DND-41 (cell line): Measurements from ENCODE around the gene SLC7A1.

Experiments
- ATAC-seq: fragments of 200-7000 bp; cut with Tn5 transposase; 3 replicates; pipeline ENCODE4 v1.9.1; 2021; ENCODE audit warnings: low read depth; ENCODE audit not compliant: insufficient read depth
- DNase-seq: peaks from one replicate; pipeline ENCODE4 v3.0.0-alpha.2; 2020
- H2AFZ ChIP-seq: 2 replicates; pipeline ENCODE4 v1.6.0; 2012; ENCODE audit warnings: low read depth, low read length
- H3K27ac ChIP-seq: 2 replicates; pipeline ENCODE4 v1.5.1; 2012; ENCODE audit warnings: low read length, inconsistent platforms
- H3K27me3 ChIP-seq: fragments of 200-600 bp; sonication (generic); 2 replicates; pipeline ENCODE4 v1.6.0; 2012; ENCODE audit warnings: low read length, mild to moderate bottlenecking, inconsistent platforms; ENCODE audit not compliant: insufficient read depth, poor library complexity
- H3K36me3 ChIP-seq: 2 replicates; pipeline ENCODE4 v1.5.1; 2012; ENCODE audit warnings: low read length, inconsistent platforms; ENCODE audit not compliant: insufficient read depth
- H3K4me1 ChIP-seq: 2 replicates; pipeline ENCODE4 v1.5.1; 2012; ENCODE audit warnings: mild to moderate bottlenecking, low read length; ENCODE audit not compliant: insufficient read depth
- H3K4me2 ChIP-seq: 2 replicates; pipeline ENCODE4 v1.6.0; 2012; ENCODE audit warnings: mild to moderate bottlenecking, moderate library complexity, low read length, inconsistent platforms; ENCODE audit not compliant: insufficient read depth
- H3K4me3 ChIP-seq, 2 experiments: fragments of 200-600 bp in 1 of 2; shearing (Covaris generic) in 1 of 2; 2 replicates each; pipeline ENCODE4 v1.5.1; 2012 to 2016; ENCODE audit warnings: inconsistent platforms in 2 of 2, low read length in 2 of 2, mild to moderate bottlenecking in 2 of 2, low read depth in 1 of 2, moderate library complexity in 1 of 2
- H3K79me2 ChIP-seq: 2 replicates; pipeline ENCODE4 v1.6.0; 2012; ENCODE audit warnings: low read length, inconsistent platforms; ENCODE audit not compliant: insufficient read depth
- H3K9ac ChIP-seq: 2 replicates; pipeline ENCODE4 v1.6.0; 2012; ENCODE audit warnings: low read depth, mild to moderate bottlenecking, inconsistent platforms, low read length, moderate library complexity
- H3K9me3 ChIP-seq: 2 replicates; pipeline ENCODE4 v1.5.1; 2012; ENCODE audit warnings: low read length, moderate library complexity, mild to moderate bottlenecking, inconsistent platforms; ENCODE audit not compliant: insufficient read depth, severe bottlenecking
- H4K20me1 ChIP-seq: 2 replicates; pipeline ENCODE4 v1.6.0; 2012; ENCODE audit warnings: low read length; ENCODE audit not compliant: insufficient read depth
- EZH2 ChIP-seq: IDR thresholded peaks from 3 replicates; pipeline ENCODE4 v1.6.1; 2012; ENCODE audit warnings: borderline replicate concordance, low read depth, mild to moderate bottlenecking, moderate library complexity, low read length, inconsistent platforms; ENCODE audit not compliant: severe bottlenecking
- TF ChIP-seq, protein P1 (sequence below): IDR thresholded peaks from 2 replicates; pipeline ENCODE4 v1.5.1; 2012; ENCODE audit warnings: borderline replicate concordance, low read length, moderate library complexity, mild to moderate bottlenecking; ENCODE audit not compliant: poor library complexity, severe bottlenecking; ENCODE audit errors: extremely low read depth

The SLC7A1 gene

DNA sequence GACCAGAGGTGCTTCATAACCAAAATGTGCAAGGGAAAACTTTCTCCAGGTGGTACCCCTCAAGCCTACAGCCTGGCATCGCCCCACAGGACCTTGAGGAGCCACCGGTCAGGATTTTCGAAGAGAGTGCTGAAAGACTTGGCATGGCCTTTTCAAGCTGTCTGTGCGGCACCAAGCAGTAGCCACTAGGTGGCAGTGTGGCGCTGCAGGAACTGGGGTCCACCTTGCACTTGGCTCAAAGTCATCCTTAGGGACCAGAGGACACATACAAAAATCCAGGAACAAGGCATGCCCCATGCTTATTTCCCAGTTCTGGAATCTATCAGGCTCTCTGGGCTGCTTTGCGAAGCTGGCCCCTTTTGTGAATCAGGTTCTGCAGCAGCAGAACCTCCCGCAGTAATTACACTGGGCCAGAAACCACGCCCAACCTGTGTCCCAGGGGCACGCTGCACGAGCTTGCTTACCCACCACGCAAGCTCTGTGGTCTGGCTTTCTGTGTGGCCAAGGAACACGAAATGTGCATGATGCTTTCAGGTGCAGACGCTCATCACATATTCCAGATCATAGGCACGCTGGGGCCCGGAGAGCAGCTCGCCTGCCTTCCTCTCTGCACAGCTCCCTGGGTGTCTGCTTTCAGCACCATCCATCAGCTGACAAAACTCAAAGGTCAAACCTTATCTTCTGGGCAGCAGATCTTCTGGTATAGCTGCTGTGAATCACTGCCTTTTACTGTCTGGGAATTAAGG, 87.2 kb downstream of the SLC7A1 start:
- Histone ChIP-seq H3K79me2 (no peaks in the 10 kb centered on the region), H3K36me3 (peaks cover 62% of the 10 kb centered on the region), H3K4me2 (no peak overlapping the region), H3K4me3 (no peak overlapping the region), H3K9me3 (no peaks in the 10 kb centered on the region), H2AFZ (no peak overlapping the region), H3K27ac (peak overlapping the region; percentile 15; the same call in 1 of the 2 replicates), H3K4me1 (no peaks in the 10 kb centered on the region), H3K9ac (no peak overlapping the region), H4K20me1 (peaks cover 34% of the 10 kb centered on the region), H3K27me3 (no peaks in the 10 kb centered on the region)
- peak; percentile 77 for DNase-seq
- no peak for TF ChIP-seq EZH2
- TF ChIP-seq, protein P1, sequence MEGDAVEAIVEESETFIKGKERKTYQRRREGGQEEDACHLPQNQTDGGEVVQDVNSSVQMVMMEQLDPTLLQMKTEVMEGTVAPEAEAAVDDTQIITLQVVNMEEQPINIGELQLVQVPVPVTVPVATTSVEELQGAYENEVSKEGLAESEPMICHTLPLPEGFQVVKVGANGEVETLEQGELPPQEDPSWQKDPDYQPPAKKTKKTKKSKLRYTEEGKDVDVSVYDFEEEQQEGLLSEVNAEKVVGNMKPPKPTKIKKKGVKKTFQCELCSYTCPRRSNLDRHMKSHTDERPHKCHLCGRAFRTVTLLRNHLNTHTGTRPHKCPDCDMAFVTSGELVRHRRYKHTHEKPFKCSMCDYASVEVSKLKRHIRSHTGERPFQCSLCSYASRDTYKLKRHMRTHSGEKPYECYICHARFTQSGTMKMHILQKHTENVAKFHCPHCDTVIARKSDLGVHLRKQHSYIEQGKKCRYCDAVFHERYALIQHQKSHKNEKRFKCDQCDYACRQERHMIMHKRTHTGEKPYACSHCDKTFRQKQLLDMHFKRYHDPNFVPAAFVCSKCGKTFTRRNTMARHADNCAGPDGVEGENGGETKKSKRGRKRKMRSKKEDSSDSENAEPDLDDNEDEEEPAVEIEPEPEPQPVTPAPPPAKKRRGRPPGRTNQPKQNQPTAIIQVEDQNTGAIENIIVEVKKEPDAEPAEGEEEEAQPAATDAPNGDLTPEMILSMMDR = peak; percentile 98
- ATAC-seq = peak; percentile 78

DNA sequence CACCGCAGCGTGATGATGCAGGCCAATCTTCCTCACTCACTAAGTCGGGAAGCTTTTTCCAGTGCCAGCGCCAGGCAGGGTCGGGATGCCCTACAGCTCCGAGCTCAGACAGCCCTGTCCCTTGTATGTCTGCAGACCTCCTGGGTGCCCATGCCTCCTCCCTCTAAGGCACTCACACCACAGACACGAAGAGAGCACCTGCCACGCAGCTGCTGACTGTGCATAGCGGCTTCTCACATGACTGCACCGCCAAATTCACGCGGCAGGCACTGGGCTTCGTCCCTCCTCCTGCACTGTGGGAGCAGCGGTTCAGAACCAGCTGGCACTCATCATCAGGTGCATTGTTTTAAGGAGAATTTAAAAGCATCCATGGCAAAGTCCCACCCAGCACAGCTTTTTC, 88.1 kb downstream of the SLC7A1 start:
- Histone ChIP-seq H3K27ac (no peak overlapping the region), H2AFZ (no peak overlapping the region), H3K9ac (no peak overlapping the region), H3K9me3 (no peaks in the 10 kb centered on the region), H3K36me3 (peaks cover 63% of the 10 kb centered on the region), H3K79me2 (no peaks in the 10 kb centered on the region), H4K20me1 (peaks cover 34% of the 10 kb centered on the region), H3K4me3 (no peak overlapping the region), H3K27me3 (no peaks in the 10 kb centered on the region), H3K4me2 (no peak overlapping the region), H3K4me1 (no peaks in the 10 kb centered on the region)
- DNase-seq = peak; percentile 26
- peak; percentile 12; the same call in 1 of the 3 replicates for ATAC-seq
- no peak for TF ChIP-seq EZH2
- TF ChIP-seq, protein P1 = no peak

DNA sequence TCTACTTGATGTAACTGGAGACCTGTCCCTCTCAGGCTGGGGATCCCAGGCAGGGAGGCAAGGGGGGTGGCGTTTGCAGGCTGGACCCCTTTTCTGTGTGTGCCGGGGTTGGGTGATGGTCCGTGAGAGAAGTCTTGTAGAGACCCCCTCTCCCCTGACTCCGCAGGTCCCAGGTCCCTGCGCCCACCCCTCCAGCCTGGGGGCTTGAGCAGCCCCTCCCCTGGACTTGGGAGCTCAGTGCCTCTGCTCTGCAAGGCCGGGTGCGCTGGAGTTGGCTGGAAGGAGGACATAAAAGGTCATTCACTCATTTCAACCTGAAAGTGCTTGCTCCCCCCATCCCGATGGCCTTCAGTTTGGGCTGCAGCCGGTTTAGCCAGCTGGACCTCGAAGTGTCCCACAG, 89.5 kb downstream of the SLC7A1 start:
- Histone ChIP-seq H3K4me2 (no peak overlapping the region), H3K27me3 (no peaks in the 10 kb centered on the region), H2AFZ (no peak overlapping the region), H3K4me3 (no peak overlapping the region), H3K79me2 (no peaks in the 10 kb centered on the region), H3K4me1 (no peaks in the 10 kb centered on the region), H3K27ac (no peak overlapping the region), H4K20me1 (peaks cover 32% of the 10 kb centered on the region), H3K9me3 (no peaks in the 10 kb centered on the region), H3K9ac (no peak overlapping the region), H3K36me3 (peaks cover 59% of the 10 kb centered on the region)
- no peak for TF ChIP-seq EZH2
- TF ChIP-seq, protein P1 = no peak
- ATAC-seq = no peak
- no peak for DNase-seq

DNA sequence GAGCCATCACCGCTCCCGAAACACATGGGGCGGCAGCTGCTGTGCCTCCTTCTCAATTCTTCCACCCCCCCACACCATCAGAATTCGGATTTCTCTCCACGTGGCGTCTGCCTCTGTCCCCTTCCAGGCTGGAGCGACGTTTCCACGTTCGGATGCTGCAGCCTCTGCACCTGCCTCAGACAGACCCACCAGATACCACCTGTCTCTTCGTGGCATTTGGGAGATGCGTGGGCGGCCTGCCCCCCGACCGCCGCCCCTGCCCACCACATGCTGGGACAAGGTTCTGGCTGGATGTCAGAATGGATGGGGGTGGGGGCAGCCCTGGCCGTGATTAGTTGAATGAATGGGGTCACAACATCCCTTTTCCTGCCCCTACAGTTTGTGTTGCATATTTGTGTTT, 90.0 kb downstream of the SLC7A1 start:
- H3K9me3 ChIP-seq = no peaks in the 10 kb centered on the region
- no peaks in the 10 kb centered on the region for H3K27me3 ChIP-seq
- H3K79me2 ChIP-seq = no peaks in the 10 kb centered on the region
- DNase-seq = no peak
- peaks cover 55% of the 10 kb centered on the region for H3K36me3 ChIP-seq
- no peak overlapping the region for H3K27ac ChIP-seq
- no peak overlapping the region for H3K9ac ChIP-seq
- ATAC-seq = no peak
- no peaks in the 10 kb centered on the region for H3K4me1 ChIP-seq
- H2AFZ ChIP-seq = no peak overlapping the region
- no peak overlapping the region for H3K4me2 ChIP-seq
- no peak for TF ChIP-seq EZH2
- TF ChIP-seq, protein P1 = no peak
- H3K4me3 ChIP-seq = no peak overlapping the region
- H4K20me1 ChIP-seq = peaks cover 28% of the 10 kb centered on the region
